NK-92 (cell line): Measurements from ENCODE around the gene ANKS4B.
"Not testable (repeated sequence)": the region's sequence is repeated elsewhere in the genome, so short reads cannot be mapped to it uniquely, and the experiment has no call there.

Source experiments
- DNase-seq: peaks from one replicate; lab custom pipeline; 2025; ENCODE audit not compliant: unreplicated experiment; lab: John Stamatoyannopoulos, UW

The ANKS4B gene, protein sequence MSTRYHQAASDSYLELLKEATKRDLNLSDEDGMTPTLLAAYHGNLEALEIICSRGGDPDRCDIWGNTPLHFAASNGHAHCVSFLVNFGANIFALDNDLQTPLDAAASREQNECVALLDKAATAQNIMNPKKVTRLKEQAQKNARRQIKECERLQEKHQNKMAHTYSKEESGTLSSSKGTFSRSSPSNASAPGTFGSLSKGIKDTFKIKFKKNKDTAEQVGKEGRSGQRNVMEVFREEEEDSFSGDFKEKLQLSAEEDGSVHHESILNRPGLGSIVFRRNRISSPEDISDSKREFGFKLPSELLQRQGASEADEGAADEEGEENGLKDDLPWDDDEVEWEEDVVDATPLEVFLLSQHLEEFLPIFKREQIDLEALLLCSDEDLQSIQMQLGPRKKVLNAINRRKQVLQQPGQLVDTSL

DNA sequence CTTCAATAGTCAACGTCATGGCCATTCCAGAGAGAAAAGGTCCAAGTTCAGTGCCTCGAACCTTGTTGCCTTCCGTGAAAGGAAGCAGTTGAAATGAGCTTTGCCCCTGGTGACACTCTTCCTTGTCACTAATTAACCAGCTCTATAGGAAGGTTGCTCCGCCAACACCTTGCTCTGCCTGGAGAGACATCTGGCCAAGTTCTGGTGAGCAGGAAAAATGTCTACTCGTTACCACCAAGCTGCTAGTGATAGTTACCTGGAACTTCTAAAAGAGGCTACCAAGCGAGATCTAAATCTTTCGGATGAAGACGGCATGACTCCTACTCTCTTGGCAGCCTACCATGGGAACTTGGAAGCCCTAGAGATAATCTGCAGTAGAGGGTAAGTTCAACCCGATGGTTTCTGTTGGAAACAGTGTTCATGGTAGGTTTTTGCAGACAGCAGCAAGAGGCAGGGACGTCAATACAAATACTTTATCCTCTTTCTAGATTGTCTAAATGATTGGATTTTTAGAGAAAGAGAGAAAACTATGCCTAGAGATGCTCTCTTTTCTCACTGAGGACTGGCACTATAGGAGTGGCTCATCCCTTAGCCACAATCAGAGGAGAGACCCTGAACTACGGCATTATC is at the start of gene ANKS4B:
Gene ANKS4B (plus strand): TSS at position 179 of the 630 bp plus-strand sequence. CDS start 39 bp downstream, at position 218.
- DNase-seq: no peak

DNA sequence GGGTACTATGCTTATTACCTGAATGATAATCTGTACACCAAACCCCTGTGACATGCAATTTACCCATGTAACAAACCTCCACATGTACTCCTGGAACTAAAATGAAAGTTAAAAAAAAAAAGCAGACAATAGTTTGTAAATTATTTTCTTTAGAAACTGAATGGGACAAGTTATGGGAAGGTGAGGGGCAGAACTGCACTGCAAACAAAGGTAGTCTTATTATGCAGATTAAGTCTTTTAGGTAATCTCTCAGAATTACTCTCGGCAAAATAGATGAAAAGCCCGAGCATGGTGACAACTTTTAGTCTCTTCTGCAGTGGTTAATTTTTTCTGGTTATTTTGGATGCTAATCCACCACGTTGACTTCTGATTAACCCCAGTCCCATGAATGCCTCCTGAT is 49.5 kb upstream of the ANKS4B start:
- DNase-seq: no peak

DNA sequence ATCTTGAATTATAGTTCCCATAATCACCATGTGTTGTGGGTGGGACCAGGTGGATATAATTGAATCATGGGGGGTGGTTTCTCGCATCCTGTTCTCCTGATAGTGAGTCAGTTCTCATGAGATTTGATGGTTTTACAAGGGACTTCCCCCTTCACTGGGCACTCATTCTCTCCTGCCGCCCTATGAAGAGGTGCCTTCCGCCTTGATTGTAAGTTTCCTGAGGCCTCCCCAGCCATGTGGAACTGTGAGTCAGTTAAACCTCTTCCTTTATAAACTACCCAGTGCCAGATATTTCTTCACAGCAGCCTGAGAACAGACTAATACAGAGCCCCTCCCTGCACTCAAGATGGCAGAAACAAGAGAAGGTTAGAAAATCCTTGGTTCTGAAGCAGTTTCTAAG is 48.7 kb upstream of the ANKS4B start:
- DNase-seq: no peak

- no peak for DNase-seq
Measured at GRCh38 chr16:21185659-21186325, 47.7 kb upstream of the ANKS4B start.

DNA sequence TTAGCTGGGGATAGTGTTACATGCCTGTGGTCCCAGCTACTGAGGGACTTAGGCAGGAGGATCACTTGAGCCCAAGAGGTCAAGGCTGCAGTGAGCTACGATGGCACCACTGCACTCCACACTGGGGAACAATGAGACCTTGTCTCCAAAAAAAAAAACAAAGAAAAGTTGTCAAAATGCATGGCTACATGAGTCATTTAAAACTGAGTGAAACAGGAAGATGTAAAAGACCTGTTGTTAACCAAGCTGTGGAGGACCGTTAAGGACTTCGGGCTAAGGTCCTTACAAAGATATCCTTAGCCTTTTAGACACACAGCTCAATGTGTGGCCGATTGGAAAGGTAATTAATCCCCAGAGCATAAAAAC is 47.2 kb upstream of the ANKS4B start:
- no peak for DNase-seq

DNA sequence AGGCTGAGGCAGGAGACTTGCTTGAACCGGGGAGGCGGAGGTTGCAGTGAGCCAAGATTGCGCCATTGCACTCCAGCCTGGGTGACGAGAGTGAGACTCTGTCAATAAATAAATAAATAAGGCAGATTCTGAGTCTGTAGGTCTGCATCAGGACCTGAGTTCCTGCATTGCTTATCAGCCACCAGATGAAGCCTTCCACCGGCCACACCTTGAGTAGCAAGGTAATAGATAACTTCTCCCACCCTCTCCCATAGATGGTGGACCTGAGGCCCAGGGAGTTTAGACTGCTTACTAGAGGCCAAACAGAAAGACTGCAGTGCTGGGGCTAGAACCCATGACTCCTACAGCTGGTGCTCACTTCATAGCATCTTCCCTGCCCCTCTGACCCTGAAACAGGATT is 44.2 kb upstream of the ANKS4B start:
- no peak for DNase-seq

DNA sequence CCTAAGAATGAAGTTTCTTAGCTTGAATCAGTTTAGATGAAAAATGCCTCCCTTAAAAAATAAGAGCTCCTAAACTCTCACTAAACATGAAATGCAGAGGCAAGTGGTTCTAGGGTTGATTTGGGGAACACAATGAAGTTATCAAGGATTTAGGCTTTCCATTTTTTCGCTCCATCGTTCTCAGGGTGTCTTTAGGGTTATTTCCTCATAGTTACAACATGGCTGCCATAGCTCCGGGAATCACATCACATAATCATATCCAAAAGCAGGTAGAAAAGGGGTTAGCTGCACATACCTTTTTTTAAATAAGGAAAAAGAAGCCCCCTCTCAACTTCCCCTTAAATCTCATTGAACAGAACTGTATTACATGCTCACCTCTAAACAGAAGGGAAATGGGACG is 43.5 kb upstream of the ANKS4B start:
- DNase-seq: no peak

DNA sequence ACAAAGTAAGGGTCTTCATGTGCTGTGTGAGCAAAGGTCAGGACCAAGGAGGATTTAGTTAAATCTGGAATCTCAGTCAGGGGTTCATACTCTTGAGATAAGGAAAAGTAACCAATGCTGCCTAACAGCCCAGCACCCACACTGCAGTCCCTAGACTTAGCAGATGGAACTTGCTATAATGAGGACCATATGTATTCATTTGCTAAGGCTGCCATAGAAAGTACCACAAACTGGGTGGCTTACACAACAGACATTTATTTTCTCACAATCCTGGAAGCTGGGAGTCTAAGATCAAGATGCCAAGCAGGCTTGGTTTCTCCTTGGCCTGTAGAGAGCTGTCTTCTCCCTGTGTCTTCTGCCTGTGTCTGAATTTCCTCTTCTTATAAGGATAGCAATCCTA is 42.9 kb upstream of the ANKS4B start:
- no peak for DNase-seq

DNA sequence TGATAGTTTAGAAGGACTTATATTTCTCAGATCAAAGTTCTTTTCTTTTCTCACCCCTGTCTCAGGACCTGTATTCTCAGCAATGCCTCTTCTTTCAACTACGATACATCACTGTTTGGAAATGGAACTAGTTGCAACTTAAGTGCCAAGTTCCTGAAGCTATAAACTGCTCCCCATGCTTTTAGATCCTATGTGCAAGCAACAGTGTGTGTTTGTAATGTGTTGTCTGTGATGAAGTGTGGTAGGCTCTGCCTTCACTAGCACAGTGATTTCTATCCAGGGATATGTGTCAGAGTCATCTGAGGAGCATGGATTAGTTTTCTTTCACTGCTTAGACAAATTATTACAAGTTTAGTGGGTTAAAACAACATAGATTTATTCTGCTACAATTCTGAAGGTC is 40.5 kb upstream of the ANKS4B start:
- no peak for DNase-seq

GRCh38 chr16:21194771-21195301 is 38.7 kb upstream of the ANKS4B start:
- DNase-seq: no peak

DNA sequence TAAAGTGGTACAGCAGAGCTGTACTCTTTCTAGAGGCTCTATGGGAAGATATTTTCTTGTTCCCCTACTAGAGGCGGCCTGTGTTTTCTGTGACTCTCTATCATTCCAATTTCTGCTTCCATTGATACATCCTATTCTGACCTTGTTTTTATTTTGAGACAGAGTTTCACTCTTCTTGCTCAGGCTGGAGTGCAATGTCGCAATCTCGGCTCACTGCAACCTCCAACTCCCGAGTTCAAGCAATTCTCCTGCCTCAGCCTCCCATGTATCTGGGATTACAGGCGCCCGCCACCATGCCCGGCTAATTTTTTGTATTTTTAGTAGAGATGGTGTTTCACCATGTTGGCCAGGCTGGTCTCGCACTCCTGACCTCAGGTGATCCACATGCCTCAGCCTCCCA is 38.2 kb upstream of the ANKS4B start:
- not testable (repeated sequence) for DNase-seq

DNA sequence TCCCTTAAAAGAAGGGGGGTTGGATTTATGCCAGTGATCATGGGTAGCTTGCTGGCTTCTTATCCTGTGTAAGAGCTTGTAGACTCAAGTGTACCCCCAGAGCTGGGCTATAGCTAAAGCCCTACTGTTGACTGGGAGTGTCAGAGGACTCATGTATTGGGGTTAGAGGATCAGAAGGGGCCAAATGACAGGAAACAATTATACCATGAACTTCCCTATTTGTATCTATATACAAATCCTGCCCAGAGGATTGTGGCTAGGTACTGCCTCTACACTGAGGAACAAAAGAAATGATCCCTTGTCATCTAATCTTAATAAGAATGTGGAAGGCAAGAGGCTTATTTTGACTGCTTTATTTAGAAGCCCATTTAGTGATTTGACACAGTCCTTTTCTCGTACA is 36.4 kb upstream of the ANKS4B start:
- DNase-seq: no peak

DNA sequence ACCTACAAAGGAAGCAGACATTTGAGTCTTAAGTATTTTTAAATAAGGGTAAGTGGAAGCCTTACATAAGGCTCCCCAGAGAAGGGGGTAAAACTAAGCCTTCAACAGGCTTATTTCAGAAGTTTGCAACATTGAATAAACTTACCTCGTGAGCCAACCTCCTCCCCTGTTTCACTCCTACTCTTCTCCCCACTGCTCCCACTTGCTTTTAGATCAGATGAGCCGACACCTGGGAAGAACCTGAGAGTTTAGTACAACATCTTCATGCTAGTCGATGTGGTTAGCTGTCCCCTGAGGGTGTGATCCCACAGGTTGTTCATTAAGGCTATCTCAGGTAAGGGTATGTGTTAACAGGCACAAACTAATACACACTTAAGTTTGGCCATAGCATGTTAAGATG is 35.9 kb upstream of the ANKS4B start:
- no peak for DNase-seq

DNA sequence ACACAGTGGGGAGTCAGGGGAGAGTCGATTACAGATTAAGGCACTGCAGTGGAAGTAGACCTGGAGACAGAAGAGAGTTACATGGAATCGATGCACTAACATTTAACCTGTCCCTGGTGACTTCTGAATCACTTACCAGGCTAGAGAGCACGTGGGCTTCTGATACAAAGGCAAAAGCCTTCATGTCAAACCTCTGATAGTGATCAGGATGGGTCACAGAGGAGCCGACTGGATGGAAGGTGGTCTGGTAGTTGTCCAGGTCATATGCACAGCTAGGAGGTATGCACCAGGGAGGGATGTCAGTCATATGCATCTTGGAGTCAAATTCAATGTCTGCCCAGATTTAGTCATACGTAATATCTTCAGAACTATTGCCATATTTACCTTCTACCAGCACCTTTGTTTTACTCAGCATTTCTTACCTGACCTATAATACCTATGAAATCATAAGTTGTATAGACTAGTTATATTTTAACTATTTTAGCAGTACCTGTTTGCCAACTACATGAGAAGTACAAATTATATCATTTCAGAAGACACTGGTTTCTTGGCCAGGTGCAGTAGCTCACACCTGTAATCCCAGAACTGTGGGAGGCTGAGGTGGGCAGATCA is 33.8 kb upstream of the ANKS4B start:
- DNase-seq: no peak

GRCh38 chr16:21203155-21203797 is 30.2 kb upstream of the ANKS4B start:
- no peak for DNase-seq

DNA sequence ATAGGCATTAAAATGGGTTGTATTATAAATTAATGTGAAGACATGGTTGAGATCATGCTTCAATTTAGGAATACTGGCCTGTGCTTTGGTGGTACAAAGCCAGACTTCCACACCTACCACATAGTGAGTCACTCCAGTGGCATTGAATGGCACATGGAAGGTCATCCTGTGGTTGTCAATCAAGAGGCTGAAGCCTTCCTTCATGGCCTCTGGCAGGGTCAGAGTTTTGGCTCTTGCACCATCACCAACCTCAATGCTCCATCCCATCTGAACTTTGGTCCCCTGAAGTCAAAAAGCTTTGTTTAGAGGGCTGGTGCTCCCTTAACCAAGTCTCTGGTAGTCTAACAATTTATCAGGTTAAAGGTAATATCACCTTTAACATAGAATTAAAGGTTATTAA is 28.2 kb upstream of the ANKS4B start:
- no peak for DNase-seq

DNA sequence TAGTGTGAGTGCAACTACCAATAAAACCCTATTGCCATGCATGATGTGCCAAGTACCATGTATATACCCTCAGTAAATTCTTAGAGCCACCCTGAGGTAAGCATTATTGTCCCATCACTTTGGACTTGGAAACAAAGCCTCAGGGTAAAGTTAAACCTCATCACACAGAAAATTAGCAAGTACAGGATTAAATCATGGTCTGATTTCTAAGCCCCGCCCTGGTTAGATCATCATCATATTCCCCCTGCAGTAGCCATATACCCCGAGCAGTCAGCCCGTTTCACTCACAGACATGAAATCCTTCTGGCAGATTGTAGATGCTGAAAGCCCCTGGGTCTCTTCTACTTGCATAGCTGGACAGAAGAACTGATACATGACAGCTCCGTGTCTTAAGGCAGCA is 26.9 kb upstream of the ANKS4B start:
- DNase-seq: no peak

DNA sequence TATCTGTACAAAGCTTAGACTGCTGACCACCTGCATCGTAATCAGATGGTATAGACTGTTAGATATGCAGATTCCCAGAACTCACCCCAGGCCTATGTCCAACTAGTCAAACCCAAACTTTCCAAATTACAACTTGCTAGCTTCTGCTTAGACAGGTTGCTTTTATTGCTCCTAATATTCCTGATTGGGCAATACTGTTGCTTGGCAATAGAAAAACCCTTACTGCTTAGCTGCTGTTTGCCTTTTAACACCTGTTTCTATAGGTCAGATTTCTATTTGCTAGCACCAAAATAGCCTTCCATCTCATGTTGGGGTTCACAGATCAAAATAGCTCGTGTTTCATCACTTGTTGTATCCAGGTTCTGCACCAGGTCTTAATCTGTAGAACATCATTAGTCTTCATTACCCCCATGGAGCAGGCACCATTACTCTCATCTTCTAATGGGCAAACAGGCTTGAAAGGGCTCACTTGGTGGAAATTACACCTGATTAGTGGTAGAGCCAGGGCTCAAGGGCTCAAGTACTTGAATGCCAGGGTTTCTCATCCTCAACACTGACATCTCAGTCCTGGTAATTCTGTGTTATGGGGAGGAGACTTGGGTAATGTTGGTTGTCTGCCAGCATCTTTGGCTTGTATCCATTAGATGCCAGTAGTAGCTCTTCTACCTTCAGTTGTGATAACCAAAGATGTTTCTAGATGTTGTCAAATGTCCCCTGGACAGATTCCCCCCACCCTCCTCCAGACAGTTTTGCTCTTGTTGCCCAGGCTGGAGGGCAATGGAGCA is 24.9 kb upstream of the ANKS4B start:
- no peak for DNase-seq

- DNase-seq: no peak
Measured at GRCh38 chr16:21211486-21211885, 22.0 kb upstream of the ANKS4B start, which contains the start of gene ZP2. Gene ZP2, minus strand, starts transcription at chr16:21211574. Its CDS starts 27 bp downstream, at chr16:21211547.

- no peak for DNase-seq
Measured at GRCh38 chr16:21214086-21214485, 19.4 kb upstream of the ANKS4B start.
